ENCODE measurements around the gene VTA1. TPM values are rescaled to one million over a fixed set of nuclear protein-coding genes. Genes with fewer than 3 reads are reported as not detected.

Gene VTA1
- total RNA-seq, 2 experiments from 2014 or later, result 37.9 to 51.0 TPM

DNA sequence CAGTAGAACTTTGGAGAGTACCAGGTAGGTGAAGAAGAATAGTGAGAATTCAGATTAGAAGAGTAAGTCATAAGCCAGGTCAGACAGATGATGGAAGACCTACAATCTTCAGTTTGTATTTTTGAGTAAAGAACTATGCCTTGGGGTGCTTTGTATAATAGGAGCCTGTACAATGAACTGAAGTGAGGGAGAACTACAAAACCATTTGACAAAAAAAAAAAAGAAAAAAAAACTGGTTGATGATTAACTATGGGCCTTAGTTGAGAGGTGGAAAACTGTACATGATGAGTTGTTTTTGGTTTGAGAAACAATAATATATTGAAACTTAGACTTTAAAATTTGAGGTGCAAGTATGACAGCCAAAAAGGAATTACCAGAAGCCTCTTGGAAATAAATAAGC, 25.7 kb downstream of the VTA1 start:
- Histone ChIP-seq H3K36me3 (ENCODE audit: insufficient read depth, low read length) (peaks cover 86% of the 10 kb centered on the region), H3K4me1 (ENCODE audit: insufficient read depth, low read length, poor library complexity, severe bottlenecking) (no peaks in the 10 kb centered on the region), H3K9me3 (ENCODE audit: low read length) (0 out of 2 replicates have a peak, but pooled peaks cover under 1% of the 10 kb centered on the region), H4K20me1 (ENCODE audit: insufficient read depth, low read length) (no peaks in the 10 kb centered on the region), H2AFZ (ENCODE audit: low read length) (no peak overlapping the region), H3K4me2 (ENCODE audit: low read length) (no peak overlapping the region), H3K79me2 (ENCODE audit: insufficient read depth, low read depth, low read length) (no peaks in the 10 kb centered on the region), H3K9me2 (ENCODE audit: insufficient read depth, low read length) (no peaks in the 10 kb centered on the region), H3K27ac (ENCODE audit: low read depth, low read length, poor library complexity, severe bottlenecking) (no peak overlapping the region), H3K4me3 (ENCODE audit: low read depth, low read length, poor library complexity, severe bottlenecking) (no peak overlapping the region)
- intact Hi-C loops (cut with micrococcal nuclease; ENCODE audit: unreplicated experiment), result no loop called here
- no peak for TF ChIP-seq EZH2phosphoT487 (IDR thresholded peaks at IDR 0.05; ENCODE audit: borderline replicate concordance, low read depth, low read length)
- TF ChIP-seq, protein P1, sequence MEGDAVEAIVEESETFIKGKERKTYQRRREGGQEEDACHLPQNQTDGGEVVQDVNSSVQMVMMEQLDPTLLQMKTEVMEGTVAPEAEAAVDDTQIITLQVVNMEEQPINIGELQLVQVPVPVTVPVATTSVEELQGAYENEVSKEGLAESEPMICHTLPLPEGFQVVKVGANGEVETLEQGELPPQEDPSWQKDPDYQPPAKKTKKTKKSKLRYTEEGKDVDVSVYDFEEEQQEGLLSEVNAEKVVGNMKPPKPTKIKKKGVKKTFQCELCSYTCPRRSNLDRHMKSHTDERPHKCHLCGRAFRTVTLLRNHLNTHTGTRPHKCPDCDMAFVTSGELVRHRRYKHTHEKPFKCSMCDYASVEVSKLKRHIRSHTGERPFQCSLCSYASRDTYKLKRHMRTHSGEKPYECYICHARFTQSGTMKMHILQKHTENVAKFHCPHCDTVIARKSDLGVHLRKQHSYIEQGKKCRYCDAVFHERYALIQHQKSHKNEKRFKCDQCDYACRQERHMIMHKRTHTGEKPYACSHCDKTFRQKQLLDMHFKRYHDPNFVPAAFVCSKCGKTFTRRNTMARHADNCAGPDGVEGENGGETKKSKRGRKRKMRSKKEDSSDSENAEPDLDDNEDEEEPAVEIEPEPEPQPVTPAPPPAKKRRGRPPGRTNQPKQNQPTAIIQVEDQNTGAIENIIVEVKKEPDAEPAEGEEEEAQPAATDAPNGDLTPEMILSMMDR (conservative IDR thresholded peaks at IDR 0.05; ENCODE audit: low read length), result no peak
- DNase-seq (ENCODE audit: low spot score), result no peak
- BruUV-seq (replicated peaks), result no TSS peak
- ChIA-PET POLR2A (interaction anchor here (1.6 kb wide), 1 partner anchor 15 kb away, joined by 3 read pairs; no protein-coding TSS in a partner anchor), CTCF (ENCODE audit: unreplicated experiment) (interaction anchor here (0.5 kb wide), 1 partner anchor 35 kb away, joined by 4 read pairs; no protein-coding TSS in a partner anchor)

GRCh38 chr6:142173980-142174379, 26.9 kb downstream of the VTA1 start:
- Histone ChIP-seq H3K9me2 (ENCODE audit: insufficient read depth, low read length) (no peaks in the 10 kb centered on the region), H3K4me2 (ENCODE audit: low read length) (no peak overlapping the region), H3K79me2 (ENCODE audit: insufficient read depth, low read depth, low read length) (no peaks in the 10 kb centered on the region), H3K27ac (ENCODE audit: low read depth, low read length, poor library complexity, severe bottlenecking) (no peak overlapping the region), H3K9me3 (ENCODE audit: low read length) (peaks cover 4% of the 10 kb centered on the region; the same call in 1 of the 2 replicates), H3K4me1 (ENCODE audit: insufficient read depth, low read length, poor library complexity, severe bottlenecking) (no peaks in the 10 kb centered on the region), H2AFZ (ENCODE audit: low read length) (no peak overlapping the region), H4K20me1 (ENCODE audit: insufficient read depth, low read length) (no peaks in the 10 kb centered on the region), H3K36me3 (ENCODE audit: insufficient read depth, low read length) (peaks cover 88% of the 10 kb centered on the region), H3K4me3 (ENCODE audit: low read depth, low read length, poor library complexity, severe bottlenecking) (no peak overlapping the region)
- ChIA-PET POLR2A (interaction anchor here (0.7 to 1.1 kb wide), 2 partner anchors 12 to 19 kb away, joined by 3 read pairs; no protein-coding TSS in a partner anchor), CTCF (ENCODE audit: unreplicated experiment) (interaction anchor here (0.6 kb wide), 1 partner anchor 18 kb away, joined by 4 read pairs; no protein-coding TSS in a partner anchor)
- BruUV-seq (replicated peaks), result no TSS peak
- no peak for TF ChIP-seq EZH2phosphoT487 (IDR thresholded peaks at IDR 0.05; ENCODE audit: borderline replicate concordance, low read depth, low read length)
- TF ChIP-seq, protein P1 (conservative IDR thresholded peaks at IDR 0.05; ENCODE audit: low read length), result no peak
- DNase-seq (ENCODE audit: low spot score), result no peak
- intact Hi-C loops (cut with micrococcal nuclease; ENCODE audit: unreplicated experiment), result no loop called here

DNA sequence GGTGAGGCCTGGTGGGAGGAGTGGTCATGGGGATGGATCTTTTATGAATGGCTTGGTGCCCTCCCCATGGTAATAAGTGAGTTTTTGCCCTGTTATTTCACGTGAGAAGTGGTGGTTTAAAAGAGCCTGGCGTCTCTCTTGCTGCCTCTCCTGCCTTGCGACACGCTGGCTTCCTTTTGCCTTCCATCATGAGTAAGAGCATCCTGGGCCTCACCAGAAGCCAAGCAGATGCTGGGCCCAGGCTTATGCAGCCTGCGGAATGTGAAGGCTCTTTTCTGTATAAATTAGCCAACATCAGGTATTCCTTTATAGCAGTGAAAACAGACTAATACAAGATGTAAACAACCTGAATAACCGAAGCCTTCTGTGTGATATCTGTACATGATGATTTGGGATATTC, 27.6 kb downstream of the VTA1 start:
- Histone ChIP-seq H4K20me1 (ENCODE audit: insufficient read depth, low read length) (no peaks in the 10 kb centered on the region), H3K9me2 (ENCODE audit: insufficient read depth, low read length) (no peaks in the 10 kb centered on the region), H3K9me3 (ENCODE audit: low read length) (peaks cover 4% of the 10 kb centered on the region; the same call in 1 of the 2 replicates), H3K79me2 (ENCODE audit: insufficient read depth, low read depth, low read length) (no peaks in the 10 kb centered on the region), H3K27ac (ENCODE audit: low read depth, low read length, poor library complexity, severe bottlenecking) (no peak overlapping the region), H3K36me3 (ENCODE audit: insufficient read depth, low read length) (peaks cover 81% of the 10 kb centered on the region), H3K4me2 (ENCODE audit: low read length) (no peak overlapping the region), H3K4me1 (ENCODE audit: insufficient read depth, low read length, poor library complexity, severe bottlenecking) (no peaks in the 10 kb centered on the region), H3K4me3 (ENCODE audit: low read depth, low read length, poor library complexity, severe bottlenecking) (no peak overlapping the region), H2AFZ (ENCODE audit: low read length) (no peak overlapping the region)
- no TSS peak for BruUV-seq (replicated peaks)
- no peak for TF ChIP-seq EZH2phosphoT487 (IDR thresholded peaks at IDR 0.05; ENCODE audit: borderline replicate concordance, low read depth, low read length)
- TF ChIP-seq, protein P1 (conservative IDR thresholded peaks at IDR 0.05; ENCODE audit: low read length), result no peak
- ChIA-PET POLR2A (interaction anchor here (0.7 to 1.2 kb wide), 4 partner anchors 10 to 46 kb away, joined by 3 to 4 read pairs (median 3); no protein-coding TSS in a partner anchor), CTCF (ENCODE audit: unreplicated experiment) (no interaction called here)
- no peak for DNase-seq (ENCODE audit: low spot score)
- intact Hi-C loops (cut with micrococcal nuclease; ENCODE audit: unreplicated experiment), result no loop called here
